ENCODE measurements around the gene RHOJ.

The RHOJ gene

DNA sequence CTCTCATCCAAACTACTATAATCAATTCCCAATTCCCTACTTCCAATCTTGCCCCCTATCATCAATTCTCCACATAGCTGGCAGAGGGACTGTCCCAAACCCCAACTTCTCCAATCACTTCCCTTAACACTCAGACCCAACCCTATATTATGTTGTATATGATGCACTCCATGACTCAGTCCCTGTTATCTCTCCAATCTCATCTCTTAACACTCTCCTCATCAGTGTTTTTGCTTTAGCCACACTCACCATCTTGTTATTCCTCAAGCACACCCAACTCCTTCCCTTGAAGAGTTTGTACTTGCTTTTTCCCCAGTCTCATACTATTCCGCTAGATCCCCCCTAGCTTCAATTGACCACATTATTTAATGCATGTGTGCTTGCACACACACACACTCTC, 4.9 kb downstream of the RHOJ start:
- DNase-seq, result no peak

DNA sequence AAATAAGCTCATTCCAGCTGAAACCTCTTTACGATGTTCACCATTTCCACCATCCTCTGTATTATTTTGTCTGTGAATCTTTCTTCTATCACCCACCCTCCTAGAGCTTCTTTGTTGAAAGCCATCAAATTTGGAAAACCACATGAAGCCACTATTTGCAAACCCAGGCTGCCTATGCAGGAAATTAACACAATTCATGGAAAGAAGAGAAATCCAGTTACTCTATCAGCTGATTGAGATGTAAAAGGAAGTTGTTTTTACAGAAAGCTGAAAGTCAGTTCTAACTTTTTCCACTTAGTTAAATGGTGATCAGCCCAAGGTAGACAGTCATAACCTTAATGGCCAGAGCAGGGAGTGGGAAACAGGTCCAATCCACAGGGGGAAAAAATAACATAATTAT, 6.6 kb downstream of the RHOJ start:
- DNase-seq, result no peak

- no peak for DNase-seq
Measured at GRCh38 chr14:63212209-63212608, 8.0 kb downstream of the RHOJ start.

DNA sequence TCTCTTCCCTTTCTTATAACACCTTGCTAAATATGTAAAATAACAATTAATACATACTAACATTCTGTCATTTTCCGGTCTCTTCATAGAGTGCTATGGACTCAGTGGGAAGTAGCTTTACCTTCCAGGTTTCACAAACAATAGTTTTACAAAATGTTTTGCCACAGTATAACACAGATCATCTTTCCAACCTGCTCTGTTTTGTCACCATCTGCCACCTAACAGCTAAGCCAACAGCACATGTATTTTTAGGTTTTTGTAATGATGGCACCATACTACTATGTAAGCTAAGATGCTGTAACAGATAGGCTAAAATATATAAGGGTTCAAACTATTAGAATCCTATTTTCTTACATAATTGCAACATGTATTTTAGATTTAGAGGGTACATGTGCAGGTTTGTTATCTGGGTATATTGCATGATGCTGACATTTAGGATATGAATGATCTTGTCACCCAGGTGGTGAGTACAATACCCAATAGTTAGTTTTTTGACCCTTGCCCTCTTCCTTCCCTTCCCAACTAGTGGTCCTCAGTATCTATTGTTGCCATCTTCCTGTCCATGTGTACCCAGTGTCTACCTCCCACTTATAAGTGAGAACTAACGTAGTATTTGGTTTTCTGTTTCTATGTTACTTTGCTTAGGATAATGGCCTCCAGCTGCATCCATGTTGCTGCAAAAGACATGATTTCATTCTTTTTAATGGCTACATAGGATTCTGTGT, 8.7 kb downstream of the RHOJ start:
- DNase-seq, result no peak

DNA sequence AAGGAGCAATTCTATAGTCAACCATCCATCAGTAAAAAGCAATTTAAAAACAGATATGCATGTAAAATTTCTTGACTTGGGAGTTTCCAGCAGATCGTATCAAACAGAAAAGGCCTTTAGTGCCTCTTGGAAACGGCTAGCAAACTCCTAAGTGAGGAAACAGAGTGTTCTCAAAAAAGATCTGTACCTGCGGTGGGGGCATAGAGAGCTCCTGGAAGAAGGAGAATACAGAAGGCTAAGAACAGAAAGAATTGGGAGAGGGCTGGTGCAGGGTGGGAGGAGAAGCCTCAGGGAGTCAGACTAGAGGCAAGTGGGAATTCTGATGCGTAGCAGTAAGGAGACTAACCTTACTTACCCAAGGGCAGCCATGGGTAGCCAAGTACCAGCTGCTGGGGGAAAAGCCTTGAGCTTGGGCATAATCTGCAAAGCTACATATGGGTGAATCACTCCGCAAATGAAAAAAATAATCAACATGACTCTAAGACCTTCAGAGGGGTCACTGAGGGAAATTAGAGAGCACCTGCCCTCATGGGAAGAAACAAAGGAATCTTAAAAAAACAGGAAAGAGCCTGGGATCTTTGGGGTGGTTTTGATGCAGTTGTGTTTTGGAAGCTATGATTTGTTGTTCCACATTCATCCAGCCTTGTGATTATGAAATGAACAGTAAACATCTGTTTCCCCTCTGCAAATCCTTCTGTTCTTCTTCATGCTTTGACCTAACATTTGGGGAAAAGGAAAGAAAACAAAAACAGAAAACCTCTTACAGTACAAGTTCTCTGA, 10.4 kb downstream of the RHOJ start:
- no peak for DNase-seq

DNA sequence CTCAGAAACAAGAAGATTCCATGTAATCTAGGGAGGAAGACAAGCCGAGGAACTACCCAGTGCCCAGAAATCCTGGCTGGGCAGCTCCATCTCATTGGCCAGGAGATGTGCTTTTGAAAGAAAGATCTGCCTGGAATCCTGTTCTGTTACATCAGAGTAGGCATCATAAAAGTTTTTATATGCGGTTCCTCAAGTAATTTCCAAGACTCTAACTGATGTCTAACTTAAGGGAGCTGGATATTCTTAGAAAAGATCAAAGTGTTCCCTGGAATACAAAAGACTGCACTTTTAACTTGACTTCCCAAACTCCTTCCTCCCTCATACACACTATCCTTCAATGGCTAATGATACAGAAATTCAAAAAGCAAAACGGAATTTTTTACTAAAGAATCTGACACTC, 16.3 kb downstream of the RHOJ start:
- no peak for DNase-seq

DNA sequence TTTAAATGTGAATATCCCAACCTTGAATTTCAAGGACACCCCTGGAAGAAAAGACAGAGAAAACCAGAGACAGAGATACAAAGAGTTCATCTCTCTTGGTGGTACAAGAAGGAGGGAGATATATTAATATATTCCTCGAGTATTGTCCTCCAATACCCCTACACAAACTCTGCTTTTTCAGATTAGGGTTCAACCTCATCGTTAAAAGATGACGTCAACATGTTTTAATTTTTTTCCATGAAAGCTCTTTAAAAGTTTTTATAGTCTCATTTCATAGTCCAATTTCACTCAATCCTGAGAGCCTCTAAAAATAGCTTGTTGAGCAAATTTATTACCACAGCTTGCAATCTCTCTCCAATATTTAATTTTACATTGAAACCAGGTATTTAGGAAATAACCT, 19.4 kb downstream of the RHOJ start:
- DNase-seq, result no peak

- DNase-seq, result no peak
Measured at GRCh38 chr14:63224196-63224595, 20.0 kb downstream of the RHOJ start.

DNA sequence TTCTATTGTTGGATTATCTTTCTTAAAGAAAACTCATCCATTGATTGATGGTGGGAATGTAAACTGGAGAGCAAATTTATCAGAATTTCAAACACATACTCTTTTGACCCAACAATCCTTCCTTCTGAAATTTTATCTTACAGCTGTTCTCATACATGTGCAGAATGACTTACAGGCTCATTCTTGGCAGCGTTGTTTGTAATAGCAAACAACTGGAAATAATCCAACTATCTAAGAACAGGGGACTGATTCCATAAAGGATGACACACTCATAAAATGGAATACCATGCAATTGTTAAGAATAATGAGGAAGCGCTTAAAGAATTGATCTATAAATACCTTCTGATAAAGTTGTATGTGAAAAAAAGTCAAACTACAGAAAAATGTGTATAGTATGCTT, 24.0 kb downstream of the RHOJ start:
- DNase-seq, result no peak

GRCh38 chr14:63229330-63230059, 25.3 kb downstream of the RHOJ start:
- no peak for DNase-seq

DNA sequence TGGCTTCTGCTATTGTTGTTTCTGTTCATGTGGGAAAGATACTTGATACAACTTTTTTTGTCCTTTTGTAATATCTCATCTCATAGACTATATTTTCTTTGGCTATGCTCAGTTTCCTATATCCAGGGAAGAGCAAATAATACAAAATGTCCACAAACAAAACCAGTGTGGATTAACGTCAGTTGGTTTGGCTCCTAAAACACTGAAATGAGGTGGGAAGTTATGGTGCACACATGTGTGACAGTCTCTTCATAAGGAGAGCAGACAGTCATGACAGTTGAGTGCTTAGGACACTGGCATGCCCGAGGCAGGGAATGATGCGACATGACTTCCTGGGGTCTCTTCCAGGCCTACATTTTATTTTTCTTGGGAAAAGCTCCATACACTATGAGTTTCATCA, 27.5 kb downstream of the RHOJ start:
- DNase-seq, result no peak

GRCh38 chr14:63237791-63238190, 33.5 kb downstream of the RHOJ start:
- DNase-seq, result no peak

- no peak for DNase-seq
Measured at GRCh38 chr14:63240221-63240620, 36.0 kb downstream of the RHOJ start.

- no peak for DNase-seq
Measured at GRCh38 chr14:63241096-63241495, 36.9 kb downstream of the RHOJ start.

GRCh38 chr14:63243646-63244045, 39.4 kb downstream of the RHOJ start:
- DNase-seq, result no peak

- DNase-seq, result no peak
Measured at GRCh38 chr14:63245893-63246292, 41.6 kb downstream of the RHOJ start.

DNA sequence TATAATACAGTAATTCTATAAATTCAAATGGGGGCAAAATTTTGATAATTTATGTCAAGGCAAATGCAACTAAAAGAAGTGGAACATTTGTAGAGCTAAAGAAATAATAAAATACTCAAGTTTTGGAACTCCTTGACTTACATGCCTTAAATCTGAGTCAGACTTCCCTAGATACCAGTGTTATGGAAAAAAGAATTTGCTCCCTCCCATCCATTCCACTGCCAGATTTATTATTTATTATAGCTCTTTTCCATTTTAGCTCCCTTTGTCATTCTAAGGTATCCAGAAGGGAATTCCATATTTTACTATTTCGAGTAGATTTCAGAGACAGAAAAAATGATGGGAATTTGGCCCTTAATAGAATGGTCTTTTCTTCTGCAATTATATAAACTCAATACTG, 44.0 kb downstream of the RHOJ start:
- no peak for DNase-seq

DNA sequence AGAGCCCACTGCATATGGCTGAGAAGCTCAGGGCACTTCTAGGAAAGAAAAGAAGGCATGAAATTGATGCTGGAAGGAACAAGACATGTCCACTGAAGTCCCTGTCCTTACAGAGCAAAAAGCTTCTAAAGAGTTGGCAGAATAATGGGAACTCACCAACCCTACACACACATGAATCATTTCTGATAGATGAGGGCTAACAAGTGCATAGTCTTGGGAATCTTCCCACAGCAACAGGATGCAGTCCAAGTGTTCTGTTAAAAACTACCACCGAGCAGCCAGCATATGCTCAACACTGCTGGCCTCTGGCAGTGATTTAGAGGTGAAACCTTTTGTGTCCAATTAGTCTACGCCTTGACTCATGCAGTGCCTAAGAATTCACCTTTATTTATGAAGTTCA, 44.8 kb downstream of the RHOJ start:
- no peak for DNase-seq

DNA sequence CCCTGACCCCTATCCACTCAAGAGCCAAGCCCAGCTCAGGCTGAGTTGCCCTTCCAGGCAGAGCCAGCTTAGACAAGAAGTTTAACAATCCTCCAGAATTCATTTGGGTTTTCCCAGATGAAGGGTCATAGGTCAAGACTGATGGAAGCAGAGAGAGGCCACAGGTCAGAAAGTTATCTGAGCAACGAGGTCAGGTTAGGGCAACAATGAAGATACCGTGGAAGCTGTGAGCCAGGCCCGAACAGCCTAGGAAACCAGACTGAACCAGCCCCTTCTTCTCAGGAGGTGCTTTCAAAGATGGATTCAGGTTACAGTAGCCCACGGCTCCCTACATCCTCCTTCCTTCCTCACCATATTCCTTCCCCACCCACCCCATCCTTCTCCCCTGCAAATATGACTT, 53.1 kb downstream of the RHOJ start:
- DNase-seq, result no peak

- DNase-seq, result no peak
Measured at GRCh38 chr14:63262446-63262845, 58.2 kb downstream of the RHOJ start.

DNA sequence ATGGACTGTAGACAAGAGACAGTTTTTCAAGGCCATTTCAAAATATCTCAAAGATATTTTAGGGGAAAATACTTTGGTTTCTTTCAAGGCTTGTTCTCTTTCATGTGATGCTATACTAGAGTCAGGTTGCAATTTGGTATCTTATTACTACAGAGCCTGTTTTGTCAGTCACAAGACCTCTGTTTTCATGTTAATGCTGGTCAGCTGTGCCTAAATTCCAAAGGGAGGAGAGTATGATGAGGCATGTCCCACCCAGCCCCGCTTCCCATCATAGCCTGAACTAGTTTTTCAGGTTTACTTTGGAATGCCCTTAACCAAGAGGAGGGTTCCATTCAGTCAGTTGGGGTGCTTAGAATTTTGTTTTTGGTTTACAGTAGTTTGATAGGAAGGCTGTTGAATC, 61.9 kb downstream of the RHOJ start:
- no peak for DNase-seq

DNA sequence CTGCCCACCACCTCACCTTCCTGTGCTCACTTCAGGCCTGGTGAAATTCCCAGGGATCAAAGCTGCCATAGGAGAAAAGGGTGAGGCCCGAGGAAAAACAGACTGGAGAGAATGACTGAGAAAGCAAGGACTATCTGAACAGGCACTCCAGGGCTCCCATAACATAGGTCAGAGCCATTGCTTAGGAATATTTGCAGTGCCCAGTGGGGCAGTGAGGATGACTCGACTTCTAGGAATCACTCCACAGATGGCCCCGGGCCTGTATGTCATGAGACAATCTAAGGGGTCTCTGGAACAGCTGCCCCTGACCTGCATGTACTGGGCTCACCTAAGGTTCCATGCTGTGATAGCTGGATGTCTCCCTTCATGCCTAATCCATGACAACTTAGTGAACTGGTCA, 62.9 kb downstream of the RHOJ start:
- DNase-seq, result no peak

- no peak for DNase-seq
Measured at GRCh38 chr14:63268771-63269170, 64.5 kb downstream of the RHOJ start.

Data from NCI-H1694 (cell line).